Erythroblast (primary cell): ENCODE measurements around the gene FOXK1.

Experiments
- GATA1 ChIP-seq: IDR thresholded peaks from 2 replicates; pipeline ENCODE4 v1.6.1; 2011; ENCODE audit warnings: low read depth, mild to moderate bottlenecking, control low read depth, low read length, moderate library complexity
- POLR2A ChIP-seq: IDR thresholded peaks from 2 replicates; pipeline ENCODE4 v1.6.1; 2011; ENCODE audit warnings: mild to moderate bottlenecking, low read length

GRCh38 chr7:4809666-4810065 lies 127.6 kb downstream of the FOXK1 start:
- TF ChIP-seq POLR2A (no peak), GATA1 (no peak)
